H1 (cell line): ENCODE results near the gene OR2AE1. TPM values are rescaled to one million over a fixed set of nuclear protein-coding genes. Genes with fewer than 3 reads are reported as not detected.

Source experiments
- CTCF ChIA-PET: fragments of 300-600 bp; sonication (Branson Sonifier 250); formaldehyde crosslinking; loops from one replicate; lab custom pipeline; 2021; ENCODE audit not compliant: partially characterized antibody; lab: Charles Lee
- POLR2A ChIA-PET: fragments of 300-600 bp; sonication (Branson Sonifier 250); formaldehyde crosslinking; loops from one replicate; lab custom pipeline; 2021; ENCODE audit warnings: inconsistent platforms; ENCODE audit not compliant: partially characterized antibody; lab: Charles Lee
- DNase-seq, 2 experiments: peaks; one replicate each; pipeline versions ENCODE4 v3.0.0 to v3.0.0-alpha.2; 2010 to 2022; ENCODE audit warnings: low spot score in 2 of 2, low read depth in 1 of 2, mixed read lengths in 1 of 2
- FAIRE-seq: peaks from 2 replicates; lab custom pipeline; 2011; peaks lifted over from hg19 to GRCh38; lab: Jason Lieb, UNC
- H2AFZ ChIP-seq: 2 replicates; pipeline ENCODE4 v1.8.1; 2012; ENCODE audit warnings: low read length, inconsistent platforms
- H2AK5ac ChIP-seq: 2 replicates; pipeline ENCODE4 v1.6.1; 2013; ENCODE audit warnings: low read depth, low read length
- H2BK120ac ChIP-seq: replicated peaks from 2 replicates; pipeline ENCODE3; 2013; ENCODE audit warnings: low read depth, low read length, inconsistent platforms
- H2BK12ac ChIP-seq: 2 replicates; pipeline ENCODE4 v1.6.1; 2013; ENCODE audit warnings: low read depth, low read length
- H2BK15ac ChIP-seq: 2 replicates; pipeline ENCODE4 v1.6.1; 2013; ENCODE audit warnings: low read length
- H2BK20ac ChIP-seq: 2 replicates; pipeline ENCODE4 v1.6.1; 2013; ENCODE audit warnings: low read length
- H2BK5ac ChIP-seq: 2 replicates; pipeline ENCODE4 v1.6.1; 2013; ENCODE audit warnings: low read depth, low read length
- H3K14ac ChIP-seq: 2 replicates; pipeline ENCODE4 v1.6.1; 2013; ENCODE audit warnings: inconsistent platforms; ENCODE audit not compliant: insufficient read length
- H3K18ac ChIP-seq: 2 replicates; pipeline ENCODE4 v1.6.1; 2013; ENCODE audit warnings: low read length; ENCODE audit errors: extremely low read depth
- H3K23ac ChIP-seq: 2 replicates; pipeline ENCODE4 v1.6.1; 2013; ENCODE audit warnings: inconsistent platforms; ENCODE audit not compliant: insufficient read length
- H3K23me2 ChIP-seq: 2 replicates; pipeline ENCODE4 v1.6.1; 2013; ENCODE audit warnings: low read depth, low read length
- H3K27ac ChIP-seq: 2 replicates; pipeline ENCODE4 v1.6.1; 2011; ENCODE audit warnings: low read depth, low read length, inconsistent platforms
- H3K27me3 ChIP-seq, 4 experiments: replicated peaks in 1 of 4; 1 replicate in 1 of 4; 2 replicates in 3 of 4; pipeline versions ENCODE4 v1.6.1 to v1.8.1; 2011 to 2013; ENCODE audit warnings: low read length in 3 of 4, mild to moderate bottlenecking in 3 of 4, inconsistent platforms in 2 of 4, mixed read lengths in 2 of 4, moderate library complexity in 1 of 4; ENCODE audit not compliant: control insufficient read depth in 3 of 4, insufficient read depth in 3 of 4; ENCODE audit errors: extremely low read depth in 1 of 4
- H3K36me3 ChIP-seq, 4 experiments: 2 replicates each; pipeline versions ENCODE4 v1.6.1 to v1.8.1; 2011 to 2013; ENCODE audit warnings: mild to moderate bottlenecking in 4 of 4, low read length in 3 of 4, moderate library complexity in 2 of 4, control low read depth in 1 of 4, inconsistent platforms in 1 of 4; ENCODE audit not compliant: insufficient read depth in 4 of 4, control insufficient read depth in 2 of 4
- H3K4ac ChIP-seq: replicated peaks from 2 replicates; pipeline ENCODE3; 2013; ENCODE audit warnings: low read length, low read depth, mixed read lengths, inconsistent platforms; ENCODE audit not compliant: insufficient read length
- H3K4me1 ChIP-seq, 4 experiments: replicated peaks in 1 of 4; 1 replicate in 1 of 4; 2 replicates in 3 of 4; pipeline versions ENCODE4 v1.6.1 to v1.8.1; 2011 to 2013; ENCODE audit warnings: low read length in 3 of 4, inconsistent platforms in 2 of 4, mixed read lengths in 1 of 4; ENCODE audit not compliant: insufficient read depth in 4 of 4, control insufficient read depth in 3 of 4
- H3K4me2 ChIP-seq, 2 experiments: 2 replicates each; pipeline versions ENCODE4 v1.6.1 to v1.8.1; 2011 to 2013; ENCODE audit warnings: low read depth in 2 of 2, low read length in 2 of 2, control low read depth in 1 of 2, inconsistent platforms in 1 of 2, mild to moderate bottlenecking in 1 of 2; ENCODE audit not compliant: insufficient read depth in 1 of 2
- H3K4me3 ChIP-seq, 4 experiments: fragments of 200-600, 300-600 bp in 1 of 4; sonication (generic), shearing (Covaris generic), sonication (Bioruptor Twin) in 1 of 4; 2 replicates each; pipeline versions ENCODE4 v1.5.1 to v1.8.1; 2011 to 2016; ENCODE audit warnings: low read length in 4 of 4, low read depth in 3 of 4, control low read depth in 2 of 4, inconsistent platforms in 2 of 4, mild to moderate bottlenecking in 2 of 4, mixed read lengths in 1 of 4, moderate library complexity in 1 of 4; ENCODE audit not compliant: insufficient read depth in 2 of 4; ENCODE audit errors: extremely low read depth in 1 of 4
- H3K56ac ChIP-seq: replicated peaks from 2 replicates; pipeline ENCODE3; 2013; ENCODE audit warnings: low read depth, mild to moderate bottlenecking, mixed read lengths, low read length, inconsistent platforms; ENCODE audit not compliant: insufficient read length
- H3K79me1 ChIP-seq: 2 replicates; pipeline ENCODE4 v1.6.1; 2013; ENCODE audit warnings: low read depth, low read length, control low read depth
- H3K79me2 ChIP-seq, 2 experiments: 2 replicates each; pipeline versions ENCODE4 v1.6.1 to v1.8.1; 2012 to 2013; ENCODE audit warnings: low read length in 2 of 2, mild to moderate bottlenecking in 2 of 2, inconsistent platforms in 1 of 2; ENCODE audit not compliant: insufficient read depth in 2 of 2, control insufficient read depth in 1 of 2
- H3K9ac ChIP-seq, 4 experiments: replicated peaks in 1 of 4; 1 replicate in 1 of 4; 2 replicates in 3 of 4; pipeline versions ENCODE4 v1.6.1 to v1.8.1; 2011 to 2013; ENCODE audit warnings: low read depth in 3 of 4, low read length in 3 of 4, control low read depth in 2 of 4, mild to moderate bottlenecking in 2 of 4, moderate library complexity in 2 of 4, inconsistent platforms in 1 of 4; ENCODE audit errors: extremely low read depth in 1 of 4
- H3K9me3 ChIP-seq, 2 experiments: 2 replicates each; pipeline versions ENCODE4 v1.6.1 to v1.8.1; 2012 to 2013; ENCODE audit warnings: mild to moderate bottlenecking in 2 of 2, moderate library complexity in 2 of 2, control low read depth in 1 of 2, inconsistent platforms in 1 of 2, low read depth in 1 of 2, low read length in 1 of 2, mixed read lengths in 1 of 2; ENCODE audit not compliant: insufficient read depth in 2 of 2
- H4K20me1 ChIP-seq, 2 experiments: replicated peaks in 1 of 2; 2 replicates each; pipeline versions ENCODE3 to v1.8.1; 2011 to 2013; ENCODE audit warnings: inconsistent platforms in 2 of 2, low read length in 2 of 2, mild to moderate bottlenecking in 1 of 2; ENCODE audit not compliant: insufficient read depth in 2 of 2, control insufficient read depth in 1 of 2
- H4K5ac ChIP-seq: 2 replicates; pipeline ENCODE4 v1.6.1; 2013; ENCODE audit warnings: low read length, low read depth, mixed read lengths, inconsistent platforms; ENCODE audit not compliant: insufficient read length
- H4K8ac ChIP-seq: 2 replicates; pipeline ENCODE4 v1.8.0; 2013; ENCODE audit warnings: mild to moderate bottlenecking, moderate library complexity, low read length, inconsistent platforms; ENCODE audit not compliant: insufficient read depth; ENCODE audit errors: extremely low read depth
- H4K91ac ChIP-seq: replicated peaks from 2 replicates; pipeline ENCODE3; 2013; ENCODE audit warnings: low read length, mixed read lengths, inconsistent platforms; ENCODE audit not compliant: insufficient read length
- CHD1 ChIP-seq: IDR thresholded peaks from 2 replicates; pipeline ENCODE4 v1.6.1; 2012; ENCODE audit warnings: low read depth, low read length, improper control_type of control experiment
- GTF2F1 ChIP-seq: IDR thresholded peaks from 2 replicates; pipeline ENCODE4 v1.6.1; 2012; ENCODE audit warnings: low read depth, low read length, improper control_type of control experiment, borderline replicate concordance
- KDM5A ChIP-seq: fragments of 200-600 bp; IDR thresholded peaks from 2 replicates; pipeline ENCODE4 v1.7.1; 2012; ENCODE audit warnings: mild to moderate bottlenecking, low read length, inconsistent platforms, mixed read lengths
- NRF1 ChIP-seq: IDR thresholded peaks from 2 replicates; pipeline ENCODE4 v1.6.1; 2011; ENCODE audit warnings: mild to moderate bottlenecking, low read depth, low read length, improper control_type of control experiment
- POLR2A ChIP-seq, 2 experiments: IDR thresholded peaks; 1 replicate in 1 of 2; 2 replicates in 1 of 2; pipeline ENCODE4 v1.6.1; 2011; ENCODE audit warnings: low read depth in 2 of 2, low read length in 2 of 2, mild to moderate bottlenecking in 2 of 2; ENCODE audit errors: control extremely low read depth in 1 of 2
- POU5F1 ChIP-seq: IDR thresholded peaks from 2 replicates; pipeline ENCODE4 v1.6.1; 2011; ENCODE audit warnings: low read depth, mild to moderate bottlenecking, low read length, moderate library complexity
- RNF2 ChIP-seq: fragments of 200-900, 300-1000 bp; sonication (generic); IDR thresholded peaks from 2 replicates; pipeline ENCODE4 v1.7.1; 2016; ENCODE audit warnings: borderline replicate concordance, low read depth, mild to moderate bottlenecking, antibody characterized with exemption, low read length; ENCODE audit not compliant: poor library complexity, severe bottlenecking; ENCODE audit errors: missing control alignments
- RXRA ChIP-seq: IDR thresholded peaks from 2 replicates; pipeline ENCODE4 v1.6.1; 2011; ENCODE audit warnings: low read depth, mild to moderate bottlenecking, low read length, moderate library complexity; ENCODE audit not compliant: insufficient read depth
- SIN3A ChIP-seq, 2 experiments: IDR thresholded peaks in 1 of 2; conservative IDR thresholded peaks in 1 of 2; 2 replicates each; pipeline ENCODE4 v1.6.1; 2011 to 2012; ENCODE audit warnings: low read length in 2 of 2, improper control_type of control experiment in 1 of 2, low read depth in 1 of 2, mild to moderate bottlenecking in 1 of 2
- SP1 ChIP-seq: IDR thresholded peaks from 2 replicates; pipeline ENCODE4 v1.6.1; 2011; ENCODE audit warnings: low read depth, low read length
- YY1 ChIP-seq: IDR thresholded peaks from 2 replicates; pipeline ENCODE4 v1.6.1; 2011; ENCODE audit warnings: low read depth, mild to moderate bottlenecking, low read length
- ZNF274 ChIP-seq: IDR thresholded peaks from 2 replicates; pipeline ENCODE4 v1.7.0; 2012; ENCODE audit warnings: low read length, borderline replicate concordance; ENCODE audit errors: extremely low read depth
- WGBS, 2 experiments: shearing (Covaris generic) in 1 of 2; methylation state at CpG; one replicate each; pipeline versions ENCODE4 v1.1.6 to v1.1.7; 2013 to 2015; ENCODE audit warnings: low lambda C conversion rate in 2 of 2, mixed read lengths in 2 of 2, inconsistent platforms in 1 of 2, low coverage in 1 of 2, missing lambda C conversion rate in 1 of 2; ENCODE audit not compliant: insufficient replicate concordance in 2 of 2, insufficient coverage in 1 of 2, insufficient read length in 1 of 2; ENCODE audit errors: extremely low coverage in 1 of 2, missing lambda C conversion rate in 1 of 2; 5-methylcytosine and 5-hydroxymethylcytosine counted together
- polyA plus RNA-seq, 7 experiments: library from polyadenylated mRNA; depleted of rRNA in 3 of 7; stranded (reverse) in 5 of 7; unstranded in 2 of 7; fragments of >200 nt in 5 of 7; fragments of 200-250 nt in 2 of 7; gene quantifications; 1 replicate in 5 of 7; 2 replicates in 1 of 7; 4 replicates in 1 of 7; pipeline versions ENCODE4 v1.2.1 to v1.2.3, GENCODE V29; 2011 to 2013; ENCODE audit warnings: missing spikeins in 2 of 7, mixed read lengths in 2 of 7
- total RNA-seq: library from RNA; stranded (reverse); fragmentation: NEBNext Ultra II Directional; extraction: Animal tissue kit (Norgen Biotek cat#: 25700); gene quantifications from 2 replicates; pipeline ENCODE4 v1.2.1, GENCODE V29; 2021
- TF ChIP-seq, protein P1 (sequence below): IDR thresholded peaks from 2 replicates; pipeline ENCODE4 v1.6.1; 2012; ENCODE audit warnings: inconsistent platforms

Gene OR2AE1
- total and polyA plus RNA-seq, 2 of the 8 experiments (the other 6 are each of a cell fraction or from before 2014, with no cell fraction given) = not detected

DNA sequence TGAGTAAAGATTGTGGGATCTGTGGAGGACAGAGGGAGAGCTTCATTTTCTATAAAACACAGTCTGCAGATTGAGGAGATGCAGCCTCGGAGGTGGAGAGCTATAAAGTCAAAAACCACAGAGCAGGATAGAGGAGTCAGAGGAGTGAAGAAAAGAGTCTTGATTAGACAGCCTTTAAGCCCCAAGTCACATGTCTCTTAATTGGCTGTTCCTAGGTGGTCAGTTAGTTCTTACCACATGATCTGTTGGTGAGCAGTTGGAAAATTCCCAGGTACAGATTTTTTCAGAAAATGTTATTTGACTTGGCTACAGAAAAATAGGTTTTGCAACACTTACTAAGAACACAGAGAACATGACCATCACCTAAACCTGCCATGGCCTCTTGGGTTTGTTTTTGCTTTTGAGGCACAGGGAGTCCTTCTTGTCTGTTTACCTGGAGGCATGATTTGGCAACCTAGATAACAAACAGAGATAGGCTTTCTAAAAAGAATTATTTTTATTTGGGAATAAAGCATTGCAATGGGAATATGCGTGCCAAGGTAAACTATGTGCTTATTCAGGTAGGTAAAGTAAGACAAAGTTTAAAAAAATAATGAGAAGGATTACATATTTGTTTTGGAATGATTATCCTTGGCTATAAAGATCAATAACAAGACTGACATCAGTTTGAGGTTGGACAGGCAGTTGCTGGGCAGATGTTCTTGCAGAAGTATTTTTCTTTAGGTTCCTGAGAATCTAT is 49.6 kb downstream of the OR2AE1 start:
- H3K56ac ChIP-seq = no peak overlapping the region
- POLR2A ChIA-PET = no interaction called here
- H3K4ac ChIP-seq = no peak overlapping the region
- H2BK120ac ChIP-seq = no peak overlapping the region
- FAIRE-seq (no peak), DNase-seq (peak in 1 of 2 experiments; percentile 13)
- H3K4me3 ChIP-seq = no peak overlapping the region
- no peaks in the 10 kb centered on the region for H3K27me3 ChIP-seq
- no peak overlapping the region for H4K91ac ChIP-seq
- H3K9me3 ChIP-seq = no peaks in the 10 kb centered on the region
- H2BK15ac ChIP-seq = no peak overlapping the region
- no peak overlapping the region for H3K18ac ChIP-seq
- no peak overlapping the region for H2BK12ac ChIP-seq
- H2BK20ac ChIP-seq = no peak overlapping the region
- H4K5ac ChIP-seq = no peak overlapping the region
- no peak overlapping the region for H3K4me2 ChIP-seq
- TF ChIP-seq, protein P1, sequence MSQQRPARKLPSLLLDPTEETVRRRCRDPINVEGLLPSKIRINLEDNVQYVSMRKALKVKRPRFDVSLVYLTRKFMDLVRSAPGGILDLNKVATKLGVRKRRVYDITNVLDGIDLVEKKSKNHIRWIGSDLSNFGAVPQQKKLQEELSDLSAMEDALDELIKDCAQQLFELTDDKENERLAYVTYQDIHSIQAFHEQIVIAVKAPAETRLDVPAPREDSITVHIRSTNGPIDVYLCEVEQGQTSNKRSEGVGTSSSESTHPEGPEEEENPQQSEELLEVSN = no peak
- TF ChIP-seq GTF2F1 (no peak), YY1 (no peak), POLR2A (IDR thresholded peaks at IDR 0.05; ENCODE audit: control extremely low read depth in 1 of 2, low read depth in 2 of 2, low read length in 2 of 2) (no peak), CHD1 (no peak), NRF1 (no peak), POU5F1 (no peak), ZNF274 (no peak), SIN3A (conservative IDR thresholded peaks at IDR 0.05 in 1 of 2, IDR thresholded peaks at IDR 0.05 in 1 of 2; ENCODE audit: low read depth in 1 of 2, low read length in 2 of 2) (no peak), RXRA (no peak), RNF2 (no peak), SP1 (no peak), KDM5A (no peak)
- H3K36me3 ChIP-seq = no peaks in the 10 kb centered on the region
- H4K20me1 ChIP-seq = no peaks in the 10 kb centered on the region
- CTCF ChIA-PET = no interaction called here
- no peaks in the 10 kb centered on the region for H3K79me1 ChIP-seq
- no peaks in the 10 kb centered on the region for H3K23me2 ChIP-seq
- H2AFZ ChIP-seq = no peak overlapping the region
- no peak overlapping the region for H3K9ac ChIP-seq
- H3K14ac ChIP-seq = no peak overlapping the region
- no peak overlapping the region for H3K23ac ChIP-seq
- no peak overlapping the region for H2BK5ac ChIP-seq
- no peak overlapping the region for H4K8ac ChIP-seq
- H3K79me2 ChIP-seq = no peaks in the 10 kb centered on the region
- H3K27ac ChIP-seq = no peak overlapping the region
- 93% methylated on average over 2 of the region's 2 CpGs; no CpG with 5 or more reads in 1 of the 2 experiments for WGBS, 2 experiments
- no peaks in the 10 kb centered on the region for H3K4me1 ChIP-seq
- no peak overlapping the region for H2AK5ac ChIP-seq
